Tibial nerve (tissue), 4 donors: ENCODE results near the gene AP3B1.

Experiments used
- CTCF ChIP-seq, 5 experiments: fragments of 200-600 bp in 3 of 5; fragments of 450-650 bp in 2 of 5; sonication (generic) in 3 of 5; IDR thresholded peaks; one replicate each; pipeline ENCODE4 v1.5.1; 2016 to 2019; ENCODE audit warnings: antibody characterized with exemption in 5 of 5, mild to moderate bottlenecking in 3 of 5, moderate library complexity in 2 of 5
- EP300 ChIP-seq, 2 donors: sonication (generic); formaldehyde crosslinking; IDR thresholded peaks; one replicate each; pipeline ENCODE4 v1.6.1; 2017; ENCODE audit warnings: antibody characterized with exemption in 2 of 2, mild to moderate bottlenecking in 1 of 2
- POLR2A ChIP-seq, 2 donors: fragments of 450-650 bp; IDR thresholded peaks; one replicate each; pipeline ENCODE4 v1.6.1; 2017; ENCODE audit warnings: antibody characterized with exemption in 2 of 2, mild to moderate bottlenecking in 2 of 2, moderate library complexity in 2 of 2

- no peak for TF ChIP-seq POLR2A (IDR thresholded peaks at IDR 0.05)
- no peak for TF ChIP-seq CTCF (IDR thresholded peaks at IDR 0.05)
- TF ChIP-seq EP300 (IDR thresholded peaks at IDR 0.05): no peak
Observed at GRCh38 chr5:78003919-78004318, 290.6 kb downstream of the AP3B1 start.
